H9 (cell line): ENCODE results near the gene NTRK3. TPM values are rescaled to one million over a fixed set of nuclear protein-coding genes. Genes with fewer than 3 reads are reported as not detected.

ENCODE experiments used
- DNase-seq: peaks from one replicate; pipeline ENCODE4 v3.0.0-alpha.2; 2017
- H2AFZ ChIP-seq: one replicate; pipeline ENCODE4 v1.6.1; 2013; ENCODE audit warnings: mild to moderate bottlenecking, low read length, control low read depth, moderate library complexity
- H2AK5ac ChIP-seq: 2 replicates; pipeline ENCODE4 v1.6.1; 2013; ENCODE audit warnings: low read length, control low read depth, mixed read lengths; ENCODE audit not compliant: insufficient read length
- H2BK120ac ChIP-seq: one replicate; pipeline ENCODE4 v1.6.1; 2013; ENCODE audit warnings: low read depth, mild to moderate bottlenecking, low read length, control low read depth, inconsistent platforms; ENCODE audit not compliant: poor library complexity, severe bottlenecking
- H2BK12ac ChIP-seq: 2 replicates; pipeline ENCODE4 v1.6.1; 2013; ENCODE audit warnings: low read length, control low read depth, mixed read lengths, low read depth; ENCODE audit not compliant: insufficient read length
- H2BK15ac ChIP-seq: 2 replicates; pipeline ENCODE4 v1.6.1; 2013; ENCODE audit warnings: low read depth, low read length, control low read depth
- H2BK20ac ChIP-seq: one replicate; pipeline ENCODE4 v1.6.1; 2013; ENCODE audit warnings: low read depth, mild to moderate bottlenecking, low read length, control low read depth, inconsistent platforms; ENCODE audit not compliant: poor library complexity, severe bottlenecking
- H2BK5ac ChIP-seq: 2 replicates; pipeline ENCODE4 v1.6.1; 2013; ENCODE audit warnings: low read length, control low read depth, mixed read lengths; ENCODE audit not compliant: insufficient read length
- H3K14ac ChIP-seq: 2 replicates; pipeline ENCODE4 v1.6.1; 2013; ENCODE audit warnings: low read length, control low read depth; ENCODE audit not compliant: insufficient read depth
- H3K18ac ChIP-seq: 2 replicates; pipeline ENCODE4 v1.6.1; 2013; ENCODE audit warnings: low read depth, mild to moderate bottlenecking, mixed read lengths, low read length, control low read depth; ENCODE audit not compliant: insufficient read length
- H3K23ac ChIP-seq: 2 replicates; pipeline ENCODE4 v1.6.1; 2013; ENCODE audit warnings: low read length, control low read depth, mixed read lengths, low read depth; ENCODE audit not compliant: insufficient read length
- H3K23me2 ChIP-seq: 2 replicates; pipeline ENCODE4 v1.6.1; 2013; ENCODE audit warnings: low read depth, mild to moderate bottlenecking, mixed read lengths, low read length, control low read depth; ENCODE audit not compliant: insufficient read length, poor library complexity, severe bottlenecking
- H3K27ac ChIP-seq: 2 replicates; pipeline ENCODE4 v1.5.1; 2013; ENCODE audit warnings: low read length, control low read depth, mixed read lengths, low read depth; ENCODE audit not compliant: insufficient read length
- H3K27me3 ChIP-seq: 2 replicates; pipeline ENCODE4 v1.6.1; 2013; ENCODE audit warnings: low read length, control low read depth, inconsistent platforms; ENCODE audit not compliant: insufficient read depth
- H3K4ac ChIP-seq: 2 replicates; pipeline ENCODE4 v1.6.1; 2013; ENCODE audit warnings: low read depth, mild to moderate bottlenecking, control low read depth, inconsistent platforms, low read length, moderate library complexity
- H3K4me1 ChIP-seq: 2 replicates; pipeline ENCODE4 v1.6.1; 2013; ENCODE audit warnings: low read length, control low read depth, inconsistent platforms; ENCODE audit not compliant: insufficient read depth
- H3K4me2 ChIP-seq: 2 replicates; pipeline ENCODE4 v1.6.1; 2013; ENCODE audit warnings: low read length, control low read depth, mixed read lengths; ENCODE audit not compliant: insufficient read length, insufficient read depth
- H3K56ac ChIP-seq: 2 replicates; pipeline ENCODE4 v1.6.1; 2013; ENCODE audit warnings: low read depth, mild to moderate bottlenecking, mixed read lengths, low read length, control low read depth; ENCODE audit not compliant: insufficient read length
- H3K79me1 ChIP-seq: 2 replicates; pipeline ENCODE4 v1.6.1; 2013; ENCODE audit warnings: low read depth, mild to moderate bottlenecking, moderate library complexity, low read length, control low read depth, inconsistent platforms; ENCODE audit not compliant: insufficient read depth, poor library complexity, severe bottlenecking
- H3K79me2 ChIP-seq: 2 replicates; pipeline ENCODE4 v1.6.1; 2013; ENCODE audit warnings: low read length, control low read depth, inconsistent platforms; ENCODE audit not compliant: insufficient read depth
- H3K9ac ChIP-seq: 2 replicates; pipeline ENCODE4 v1.6.1; 2013; ENCODE audit warnings: low read length, control low read depth, mixed read lengths; ENCODE audit not compliant: insufficient read length; ENCODE audit errors: extremely low read depth
- H3K9me3 ChIP-seq: one replicate; pipeline ENCODE4 v1.6.1; 2013; ENCODE audit warnings: low read depth, low read length, inconsistent platforms; ENCODE audit not compliant: control insufficient read depth
- H3T11ph ChIP-seq: one replicate; pipeline ENCODE4 v1.6.1; 2013; ENCODE audit warnings: mild to moderate bottlenecking, low read length, control low read depth, inconsistent platforms
- H4K20me1 ChIP-seq: one replicate; pipeline ENCODE4 v1.6.1; 2013; ENCODE audit not compliant: control insufficient read depth, insufficient read length, insufficient read depth
- H4K5ac ChIP-seq: 2 replicates; pipeline ENCODE4 v1.6.1; 2013; ENCODE audit warnings: low read depth, mild to moderate bottlenecking, mixed read lengths, low read length, control low read depth; ENCODE audit not compliant: insufficient read length
- H4K8ac ChIP-seq: replicated peaks from 2 replicates; pipeline ENCODE4 v1.6.1; 2013; ENCODE audit warnings: low read length, control low read depth, mixed read lengths, low read depth; ENCODE audit not compliant: insufficient read length
- H4K91ac ChIP-seq: 2 replicates; pipeline ENCODE4 v1.6.1; 2013; ENCODE audit warnings: low read depth, mild to moderate bottlenecking, moderate library complexity, mixed read lengths, low read length, control low read depth; ENCODE audit not compliant: insufficient read length
- H3K27ac Mint-ChIP-seq, 3 experiments: 2 replicates in 2 of 3; 3 replicates in 1 of 3; pipeline ENCODE4 v1.8.0; 2020 to 2021; ENCODE audit warnings: mixed read lengths in 3 of 3, mild to moderate bottlenecking in 1 of 3, moderate library complexity in 1 of 3
- H3K27me3 Mint-ChIP-seq: 2 replicates; pipeline ENCODE4 v1.8.0; 2021; ENCODE audit warnings: low read depth, mild to moderate bottlenecking, moderate library complexity, mixed read lengths
- H3K36me3 Mint-ChIP-seq, 3 experiments: 2 replicates in 2 of 3; 3 replicates in 1 of 3; pipeline ENCODE4 v1.8.0; 2020 to 2021; ENCODE audit warnings: low read depth in 3 of 3, mixed read lengths in 3 of 3; ENCODE audit not compliant: insufficient read depth in 1 of 3
- H3K4me1 Mint-ChIP-seq, 2 experiments: 2 replicates each; pipeline ENCODE4 v1.8.0; 2020; ENCODE audit warnings: mixed read lengths in 2 of 2
- H3K4me3 Mint-ChIP-seq, 2 experiments: 2 replicates in 1 of 2; 3 replicates in 1 of 2; pipeline ENCODE4 v1.8.0; 2020 to 2021; ENCODE audit warnings: mild to moderate bottlenecking in 2 of 2, mixed read lengths in 2 of 2, moderate library complexity in 1 of 2
- H3K9me3 Mint-ChIP-seq, 2 experiments: 2 replicates in 1 of 2; 3 replicates in 1 of 2; pipeline ENCODE4 v1.8.0; 2020; ENCODE audit warnings: mild to moderate bottlenecking in 2 of 2, mixed read lengths in 2 of 2, moderate library complexity in 1 of 2
- WGBS: extraction: QIAGEN DNeasy Blood & Tissue Kit; methylation state at CpG from one replicate; pipeline ENCODE4 v1.1.7; 2013; ENCODE audit warnings: missing lambda C conversion rate, low lambda C conversion rate, mixed read lengths; ENCODE audit not compliant: insufficient read length; ENCODE audit errors: extremely low coverage; 5-methylcytosine and 5-hydroxymethylcytosine counted together
- total RNA-seq: library from RNA; stranded (reverse); gene quantifications from 2 replicates; pipeline ENCODE4 v1.2.1, GENCODE V29; 2021
- TF ChIP-seq, protein P1 (sequence below): fragments of 200-600 bp; sonication (generic); conservative IDR thresholded peaks from 3 replicates; pipeline ENCODE4 v1.8.0; 2021; ENCODE audit warnings: antibody characterized with exemption, mild to moderate bottlenecking

NTRK3 gene
- total RNA-seq, 1 experiment from 2014 or later, result 2.5 TPM

GRCh38 chr15:88004399-88004798, 252.1 kb downstream of the NTRK3 start:
- no peaks in the 10 kb centered on the region for H3K23me2 ChIP-seq
- no peak overlapping the region for H3K56ac ChIP-seq
- H4K91ac ChIP-seq, result no peak overlapping the region
- no peak overlapping the region for H2BK12ac ChIP-seq
- no peak overlapping the region for H3K4ac ChIP-seq
- no peak overlapping the region for H3T11ph ChIP-seq
- no peak overlapping the region for H4K5ac ChIP-seq
- DNase-seq, result no peak
- no peak overlapping the region for H2BK120ac ChIP-seq
- no peak overlapping the region for H2AFZ ChIP-seq
- H3K79me2 ChIP-seq, result no peaks in the 10 kb centered on the region
- H3K9me3 ChIP-seq, result no peaks in the 10 kb centered on the region
- Mint-ChIP-seq H3K27ac (no peak overlapping the region), H3K36me3 (no peaks in the 10 kb centered on the region), H3K9me3 (peaks cover 6% of the 10 kb centered on the region in 2 experiments), H3K4me1 (peaks cover 0 to 3% of the 10 kb centered on the region in 2 experiments; a peak in 1 of 4 replicates), H3K4me3 (no peak overlapping the region), H3K27me3 (no peaks in the 10 kb centered on the region)
- H3K4me2 ChIP-seq, result no peak overlapping the region
- no peak overlapping the region for H3K9ac ChIP-seq
- TF ChIP-seq, protein P1, sequence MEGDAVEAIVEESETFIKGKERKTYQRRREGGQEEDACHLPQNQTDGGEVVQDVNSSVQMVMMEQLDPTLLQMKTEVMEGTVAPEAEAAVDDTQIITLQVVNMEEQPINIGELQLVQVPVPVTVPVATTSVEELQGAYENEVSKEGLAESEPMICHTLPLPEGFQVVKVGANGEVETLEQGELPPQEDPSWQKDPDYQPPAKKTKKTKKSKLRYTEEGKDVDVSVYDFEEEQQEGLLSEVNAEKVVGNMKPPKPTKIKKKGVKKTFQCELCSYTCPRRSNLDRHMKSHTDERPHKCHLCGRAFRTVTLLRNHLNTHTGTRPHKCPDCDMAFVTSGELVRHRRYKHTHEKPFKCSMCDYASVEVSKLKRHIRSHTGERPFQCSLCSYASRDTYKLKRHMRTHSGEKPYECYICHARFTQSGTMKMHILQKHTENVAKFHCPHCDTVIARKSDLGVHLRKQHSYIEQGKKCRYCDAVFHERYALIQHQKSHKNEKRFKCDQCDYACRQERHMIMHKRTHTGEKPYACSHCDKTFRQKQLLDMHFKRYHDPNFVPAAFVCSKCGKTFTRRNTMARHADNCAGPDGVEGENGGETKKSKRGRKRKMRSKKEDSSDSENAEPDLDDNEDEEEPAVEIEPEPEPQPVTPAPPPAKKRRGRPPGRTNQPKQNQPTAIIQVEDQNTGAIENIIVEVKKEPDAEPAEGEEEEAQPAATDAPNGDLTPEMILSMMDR, result no peak
- H2AK5ac ChIP-seq, result no peak overlapping the region
- no peak overlapping the region for H2BK15ac ChIP-seq
- H3K27me3 ChIP-seq, result no peaks in the 10 kb centered on the region
- H3K79me1 ChIP-seq, result no peaks in the 10 kb centered on the region
- no peak overlapping the region for H4K8ac ChIP-seq
- no peak overlapping the region for H3K14ac ChIP-seq
- no peak overlapping the region for H3K18ac ChIP-seq
- no peak overlapping the region for H2BK5ac ChIP-seq
- H3K23ac ChIP-seq, result no peak overlapping the region
- no peaks in the 10 kb centered on the region for H3K4me1 ChIP-seq
- WGBS, result no CpG with 5 or more reads among the region's 1 CpG
- no peaks in the 10 kb centered on the region for H4K20me1 ChIP-seq
- H3K27ac ChIP-seq, result no peak overlapping the region
- no peak overlapping the region for H2BK20ac ChIP-seq
